Activated CD8-positive, alpha-beta memory T cell treated with anti-CD3 and anti-CD28 coated beads, Interleukin-2, amount 50 U/mL, for 24 hours (primary cell): Measurements from ENCODE around the gene PLEKHA4.
"Not testable (repeated sequence)": the region's sequence is repeated elsewhere in the genome, so short reads cannot be mapped to it uniquely, and the experiment has no call there.

Experiments used
- DNase-seq: peaks from one replicate; pipeline ENCODE4 v3.0.0-alpha.2; 2020; ENCODE audit errors: extremely low read depth

The PLEKHA4 gene

GRCh38 chr19:48868114-48868886, at the start of gene PLEKHA4:
PLEKHA4 (minus strand) TSS chr19:48868617; CDS start chr19:48867620, 997 bp downstream.
- no peak for DNase-seq

- no peak for DNase-seq
Measured at GRCh38 chr19:48918071-48918470, 49.7 kb upstream of the PLEKHA4 start.

GRCh38 chr19:48915757-48916156, 47.3 kb upstream of the PLEKHA4 start:
- no peak for DNase-seq

GRCh38 chr19:48914181-48914580, 45.8 kb upstream of the PLEKHA4 start:
- DNase-seq = no peak

GRCh38 chr19:48913114-48913889, 44.9 kb upstream of the PLEKHA4 start:
- no peak for DNase-seq

GRCh38 chr19:48910803-48911202, 42.4 kb upstream of the PLEKHA4 start:
- no peak for DNase-seq

GRCh38 chr19:48909424-48910077, 41.1 kb upstream of the PLEKHA4 start:
- not testable (repeated sequence) for DNase-seq

GRCh38 chr19:48907671-48908070, 39.3 kb upstream of the PLEKHA4 start:
- no peak for DNase-seq

- no peak for DNase-seq
Measured at GRCh38 chr19:48906324-48906723, 37.9 kb upstream of the PLEKHA4 start.

- no peak for DNase-seq
Measured at GRCh38 chr19:48905664-48906063, 37.2 kb upstream of the PLEKHA4 start.

- not testable (repeated sequence) for DNase-seq
Measured at GRCh38 chr19:48903788-48904187, 35.4 kb upstream of the PLEKHA4 start.

- DNase-seq = not testable (repeated sequence)
Measured at GRCh38 chr19:48902291-48902690, 33.9 kb upstream of the PLEKHA4 start.

GRCh38 chr19:48900477-48901406, 32.3 kb upstream of the PLEKHA4 start:
- DNase-seq = no peak

- DNase-seq = peak; percentile 99
Measured at GRCh38 chr19:48899781-48900476, 31.5 kb upstream of the PLEKHA4 start, which contains the start of gene NUCB1. NUCB1 (plus strand) TSS chr19:48900312; CDS start chr19:48900797, 485 bp downstream.

GRCh38 chr19:48899386-48899749, 31.0 kb upstream of the PLEKHA4 start:
- DNase-seq = not testable (repeated sequence)

GRCh38 chr19:48897181-48897580, 28.8 kb upstream of the PLEKHA4 start:
- DNase-seq = no peak

GRCh38 chr19:48896191-48896720, 27.8 kb upstream of the PLEKHA4 start:
- DNase-seq = no peak

- DNase-seq = no peak
Measured at GRCh38 chr19:48895226-48895625, 26.8 kb upstream of the PLEKHA4 start.

- DNase-seq = no peak
Measured at GRCh38 chr19:48890551-48890950, 22.1 kb upstream of the PLEKHA4 start.

- not testable (repeated sequence) for DNase-seq
Measured at GRCh38 chr19:48889496-48889895, 21.1 kb upstream of the PLEKHA4 start.
